ENCODE data around the gene ZNHIT6. TPM values are rescaled to one million over a fixed set of nuclear protein-coding genes. Genes with fewer than 3 reads are reported as not detected.

Gene ZNHIT6
- total and polyA plus RNA-seq, 2 donors (not counting 1 experiment from before 2014, with no cell fraction given): 6.0 to 16.3 TPM

GRCh38 chr1:85616736-85617135, 91.5 kb downstream of the ZNHIT6 start:
- CTCF ChIA-PET: no interaction called here
- no peaks in the 10 kb centered on the region for H4K20me1 ChIP-seq (ENCODE audit: control insufficient read depth, insufficient read depth, low read length, poor library complexity, severe bottlenecking)
- WGBS (ENCODE audit: insufficient coverage): no CpG with 5 or more reads among the region's 3 CpGs
- intact Hi-C loops (cut with micrococcal nuclease): no loop called here
- H3K27ac ChIP-seq (ENCODE audit: low read length in 2 of 2): no peak overlapping the region
- no peak for ATAC-seq (ENCODE audit: low read depth)
- no peaks in the 10 kb centered on the region for H3K36me3 ChIP-seq (replicated peaks in 1 of 2; ENCODE audit: control extremely low read depth in 1 of 2, control insufficient read depth in 1 of 2, extremely low read depth in 1 of 2, insufficient read depth in 2 of 2, low read length in 1 of 2)
- no peak overlapping the region for H3K4me3 ChIP-seq (ENCODE audit: control extremely low read depth in 1 of 5, extremely low read depth in 1 of 5, insufficient read depth in 1 of 5, low read depth in 2 of 5, low read length in 4 of 5)
- H3K79me2 ChIP-seq (ENCODE audit: control insufficient read depth, insufficient read depth, low read length): no peaks in the 10 kb centered on the region
- TF ChIP-seq EZH2 (IDR thresholded peaks at IDR 0.05; ENCODE audit: borderline replicate concordance, insufficient read depth, low read depth, low read length, poor library complexity, severe bottlenecking): no peak
- Mint-ChIP-seq H3K9me3 (ENCODE audit: insufficient read depth) (peaks cover 5% of the 10 kb centered on the region), H3K4me1 (peaks cover 1% of the 10 kb centered on the region), H3K27me3 (peaks cover 4% of the 10 kb centered on the region), H3K4me3 (no peak overlapping the region), H3K27ac (no peak overlapping the region)
- POLR2A ChIA-PET: no interaction called here
- no peak overlapping the region for H2AFZ ChIP-seq (ENCODE audit: insufficient read depth, low read depth, low read length, poor library complexity, severe bottlenecking)
- H3K4me1 ChIP-seq (ENCODE audit: control insufficient read depth in 2 of 2, insufficient read depth in 2 of 2, low read length in 2 of 2): no peaks in the 10 kb centered on the region
- peaks cover 2 to 21% (median 8%) of the 10 kb centered on the region in 3 donors for H3K9me3 ChIP-seq (ENCODE audit: control extremely low read depth in 1 of 3, control insufficient read depth in 2 of 3, insufficient read depth in 1 of 3, low read length in 2 of 3)
- no peak for DNase-seq
- no peak overlapping the region for H3K9ac ChIP-seq (ENCODE audit: low read length)
- no peak overlapping the region for H3K4me2 ChIP-seq (replicated peaks; ENCODE audit: low read depth, low read length, poor library complexity, severe bottlenecking)
- H3K27me3 ChIP-seq (replicated peaks in 1 of 4; ENCODE audit: control extremely low read depth in 1 of 4, control insufficient read depth in 3 of 4, insufficient read depth in 4 of 4, low read length in 3 of 4): no peaks in the 10 kb centered on the region

GRCh38 chr1:85616364-85616705, 91.9 kb downstream of the ZNHIT6 start:
- no peak for DNase-seq
- Histone ChIP-seq H3K4me1 (ENCODE audit: control insufficient read depth in 2 of 2, insufficient read depth in 2 of 2, low read length in 2 of 2) (no peaks in the 10 kb centered on the region), H3K36me3 (replicated peaks in 1 of 2; ENCODE audit: control extremely low read depth in 1 of 2, control insufficient read depth in 1 of 2, extremely low read depth in 1 of 2, insufficient read depth in 2 of 2, low read length in 1 of 2) (no peaks in the 10 kb centered on the region), H3K27ac (ENCODE audit: low read length in 2 of 2) (no peak overlapping the region), H2AFZ (ENCODE audit: insufficient read depth, low read depth, low read length, poor library complexity, severe bottlenecking) (no peak overlapping the region), H3K9ac (ENCODE audit: low read length) (no peak overlapping the region), H3K4me3 (ENCODE audit: control extremely low read depth in 1 of 5, extremely low read depth in 1 of 5, insufficient read depth in 1 of 5, low read depth in 2 of 5, low read length in 4 of 5) (no peak overlapping the region), H3K27me3 (replicated peaks in 1 of 4; ENCODE audit: control extremely low read depth in 1 of 4, control insufficient read depth in 3 of 4, insufficient read depth in 4 of 4, low read length in 3 of 4) (no peaks in the 10 kb centered on the region), H4K20me1 (ENCODE audit: control insufficient read depth, insufficient read depth, low read length, poor library complexity, severe bottlenecking) (no peaks in the 10 kb centered on the region), H3K4me2 (replicated peaks; ENCODE audit: low read depth, low read length, poor library complexity, severe bottlenecking) (no peak overlapping the region), H3K9me3 (ENCODE audit: control extremely low read depth in 1 of 3, control insufficient read depth in 2 of 3, insufficient read depth in 1 of 3, low read length in 2 of 3) (peaks cover 0 to 18% (median 5%) of the 10 kb centered on the region in 3 donors), H3K79me2 (ENCODE audit: control insufficient read depth, insufficient read depth, low read length) (no peaks in the 10 kb centered on the region)
- no peak for TF ChIP-seq EZH2 (IDR thresholded peaks at IDR 0.05; ENCODE audit: borderline replicate concordance, insufficient read depth, low read depth, low read length, poor library complexity, severe bottlenecking)
- TF ChIP-seq, protein P1, sequence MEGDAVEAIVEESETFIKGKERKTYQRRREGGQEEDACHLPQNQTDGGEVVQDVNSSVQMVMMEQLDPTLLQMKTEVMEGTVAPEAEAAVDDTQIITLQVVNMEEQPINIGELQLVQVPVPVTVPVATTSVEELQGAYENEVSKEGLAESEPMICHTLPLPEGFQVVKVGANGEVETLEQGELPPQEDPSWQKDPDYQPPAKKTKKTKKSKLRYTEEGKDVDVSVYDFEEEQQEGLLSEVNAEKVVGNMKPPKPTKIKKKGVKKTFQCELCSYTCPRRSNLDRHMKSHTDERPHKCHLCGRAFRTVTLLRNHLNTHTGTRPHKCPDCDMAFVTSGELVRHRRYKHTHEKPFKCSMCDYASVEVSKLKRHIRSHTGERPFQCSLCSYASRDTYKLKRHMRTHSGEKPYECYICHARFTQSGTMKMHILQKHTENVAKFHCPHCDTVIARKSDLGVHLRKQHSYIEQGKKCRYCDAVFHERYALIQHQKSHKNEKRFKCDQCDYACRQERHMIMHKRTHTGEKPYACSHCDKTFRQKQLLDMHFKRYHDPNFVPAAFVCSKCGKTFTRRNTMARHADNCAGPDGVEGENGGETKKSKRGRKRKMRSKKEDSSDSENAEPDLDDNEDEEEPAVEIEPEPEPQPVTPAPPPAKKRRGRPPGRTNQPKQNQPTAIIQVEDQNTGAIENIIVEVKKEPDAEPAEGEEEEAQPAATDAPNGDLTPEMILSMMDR (IDR thresholded peaks at IDR 0.05): no peak
- intact Hi-C loops (cut with micrococcal nuclease): no loop called here
- Mint-ChIP-seq H3K4me3 (no peak overlapping the region), H3K9me3 (ENCODE audit: insufficient read depth) (peaks cover 4% of the 10 kb centered on the region), H3K4me1 (peaks cover 1% of the 10 kb centered on the region), H3K27ac (no peak overlapping the region), H3K27me3 (peaks cover 4% of the 10 kb centered on the region)
- CTCF ChIA-PET: no interaction called here
- POLR2A ChIA-PET: no interaction called here
- ATAC-seq (ENCODE audit: low read depth): no peak
- WGBS (ENCODE audit: insufficient coverage): 84% methylated on average over 9 of the region's 11 CpGs

Data from B cell (primary cell).